GM18499 (cell line): ENCODE measurements around the gene PREX1.
"Not testable (repeated sequence)": the region's sequence is repeated elsewhere in the genome, so short reads cannot be mapped to it uniquely, and the experiment has no call there.

Experiments
- ATAC-seq: cut with Tn5 transposase; IDR thresholded peaks from one replicate; pipeline ENCODE4 v1.9.1; 2021; ENCODE audit warnings: moderate number of reproducible peaks; ENCODE audit not compliant: insufficient read depth, unreplicated experiment

The PREX1 gene

GRCh38 chr20:48815537-48815936 is 12.3 kb downstream of the PREX1 start:
- no peak for ATAC-seq

GRCh38 chr20:48814633-48815032 is 13.2 kb downstream of the PREX1 start:
- no peak for ATAC-seq

- ATAC-seq = no peak
These were observed 13.8 kb downstream of the PREX1 start for GRCh38 chr20:48813930-48814546.

- ATAC-seq = no peak
These were observed 14.4 kb downstream of the PREX1 start for GRCh38 chr20:48813446-48813747.

GRCh38 chr20:48812600-48813445 is 15.0 kb downstream of the PREX1 start:
- ATAC-seq = no peak

- not testable (repeated sequence) for ATAC-seq
These were observed 15.7 kb downstream of the PREX1 start for GRCh38 chr20:48812114-48812513.

- ATAC-seq = no peak
These were observed 18.1 kb downstream of the PREX1 start for GRCh38 chr20:48809673-48810072.

- ATAC-seq = no peak
These were observed 19.3 kb downstream of the PREX1 start for GRCh38 chr20:48808382-48809034.

- no peak for ATAC-seq
These were observed 20.0 kb downstream of the PREX1 start for GRCh38 chr20:48807586-48808381.

GRCh38 chr20:48807051-48807450 is 20.7 kb downstream of the PREX1 start:
- ATAC-seq = no peak

GRCh38 chr20:48805716-48806115 is 22.1 kb downstream of the PREX1 start:
- ATAC-seq = no peak

- ATAC-seq = no peak
These were observed 22.5 kb downstream of the PREX1 start for GRCh38 chr20:48805286-48805685.

- ATAC-seq = no peak
These were observed 23.4 kb downstream of the PREX1 start for GRCh38 chr20:48804300-48804980.

GRCh38 chr20:48803176-48804053 is 24.4 kb downstream of the PREX1 start:
- ATAC-seq = no peak

GRCh38 chr20:48802647-48803046 is 25.2 kb downstream of the PREX1 start:
- ATAC-seq = no peak

- ATAC-seq = no peak
These were observed 25.6 kb downstream of the PREX1 start for GRCh38 chr20:48802216-48802615.

- no peak for ATAC-seq
These were observed 26.6 kb downstream of the PREX1 start for GRCh38 chr20:48801197-48801596.

- no peak for ATAC-seq
These were observed 27.6 kb downstream of the PREX1 start for GRCh38 chr20:48800177-48800576.
